HG03159 (cell line): ENCODE results near the gene ZFYVE21.

ENCODE experiments used
- ATAC-seq: cut with Tn5 transposase; IDR thresholded peaks from one replicate; pipeline ENCODE4 v1.9.1; 2021; ENCODE audit warnings: mild to moderate bottlenecking, moderate library complexity; ENCODE audit not compliant: unreplicated experiment

Gene ZFYVE21

DNA sequence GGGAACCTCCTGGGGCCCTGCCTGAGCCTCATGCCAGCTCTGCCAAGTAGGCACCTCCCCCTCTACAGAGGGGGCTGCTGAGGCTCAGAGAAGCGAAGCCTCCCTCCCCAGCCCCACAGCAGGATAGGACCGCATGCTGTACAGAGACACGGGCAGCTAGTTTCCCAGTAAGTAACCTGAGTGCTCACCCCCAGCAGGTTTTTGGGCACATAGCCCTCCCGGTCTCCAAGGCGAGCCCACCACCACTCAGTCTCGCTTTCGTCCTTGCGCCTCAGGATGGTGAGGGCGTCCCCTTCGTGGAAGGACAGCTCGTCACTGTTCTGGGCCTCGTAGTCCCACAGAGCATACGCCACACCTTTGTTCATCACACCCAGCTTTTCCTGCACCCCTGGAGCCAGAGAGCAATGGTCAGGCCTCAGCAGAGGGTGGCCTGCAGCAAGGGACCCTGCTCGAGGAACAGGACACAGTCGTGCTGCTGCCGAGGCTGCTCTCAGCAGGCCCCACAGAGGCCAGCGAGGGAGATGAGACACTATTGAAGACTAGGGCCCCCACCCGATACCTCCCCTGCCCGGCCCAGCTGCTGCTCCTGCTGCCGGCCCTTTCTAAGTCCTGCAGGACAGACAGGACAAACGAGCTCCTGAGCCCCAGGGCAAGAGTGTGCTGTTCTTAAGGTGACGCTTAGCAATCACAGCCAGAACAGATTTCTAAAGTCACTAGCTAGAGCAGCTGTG lies 20.4 kb downstream of the ZFYVE21 start:
- no peak for ATAC-seq

DNA sequence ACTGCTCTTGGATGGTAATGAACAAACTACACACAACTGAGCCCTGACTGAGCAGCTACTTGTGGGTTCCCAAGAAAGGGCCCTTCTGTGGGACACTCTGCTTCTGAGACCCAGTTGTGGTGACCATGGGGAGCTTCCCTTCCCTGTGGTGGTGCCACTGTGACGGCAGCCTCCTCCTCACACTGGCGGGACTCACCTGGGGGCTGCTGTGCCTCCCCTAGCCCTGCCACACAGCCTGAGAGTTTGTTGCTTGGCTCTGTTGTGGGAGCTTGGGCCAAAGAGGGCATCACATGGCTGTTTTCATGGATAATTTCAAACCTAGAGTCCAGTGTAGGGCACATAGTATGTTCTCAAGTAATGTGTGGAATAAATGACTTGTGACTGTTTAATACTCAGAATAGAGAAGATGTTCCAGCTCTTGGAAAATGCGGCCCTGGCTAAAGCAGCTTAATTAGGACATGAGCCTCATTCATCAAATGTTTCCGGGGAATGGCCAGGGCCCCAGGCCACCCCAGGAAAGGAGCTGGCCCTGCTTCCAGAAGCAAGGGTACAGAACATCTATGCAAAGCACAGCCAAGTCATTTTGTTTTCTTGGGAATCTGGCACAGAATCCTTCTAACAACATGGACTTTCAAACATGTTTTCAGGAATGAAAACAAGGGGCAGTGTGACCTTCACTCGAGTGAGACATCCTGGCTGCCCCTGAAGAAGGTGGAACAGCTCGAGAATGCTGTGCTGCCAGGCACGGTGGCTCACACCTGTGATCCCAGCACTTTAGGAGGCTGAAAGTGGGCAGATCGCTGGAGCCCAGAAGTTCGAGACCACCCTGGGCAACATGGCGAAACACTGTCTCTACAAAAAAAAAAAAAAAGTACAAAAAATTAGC lies 21.2 kb downstream of the ZFYVE21 start:
- ATAC-seq = no peak

DNA sequence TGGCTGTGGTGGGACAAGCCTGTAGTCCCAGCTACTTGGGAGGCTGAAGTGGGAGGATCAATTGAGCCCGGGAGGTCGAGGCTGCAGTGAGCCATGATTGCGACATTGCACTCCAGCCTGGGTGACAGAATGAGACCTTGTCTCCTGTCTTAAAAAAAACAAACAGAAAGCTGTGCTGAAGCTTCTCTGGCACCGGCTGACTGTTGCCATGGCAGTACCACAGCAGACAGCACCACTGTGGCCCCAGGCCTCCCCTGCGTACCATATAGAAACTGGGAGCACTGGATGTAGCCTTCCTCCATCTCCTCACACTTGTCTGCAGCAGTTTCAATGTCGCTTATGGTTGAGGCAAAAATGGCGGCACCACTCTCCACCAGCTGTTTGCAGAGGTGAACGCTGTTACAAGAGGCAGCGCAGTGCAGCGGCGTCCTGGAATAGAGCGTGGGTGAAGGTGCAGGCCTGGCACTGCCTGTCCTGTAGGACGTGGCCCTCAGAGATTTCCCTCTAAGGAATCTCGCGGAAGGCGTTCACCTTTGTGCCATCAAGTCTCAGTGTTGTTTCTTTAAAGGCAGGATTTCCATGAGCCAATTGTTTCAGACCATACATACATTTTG lies 21.9 kb downstream of the ZFYVE21 start:
- ATAC-seq = no peak

DNA sequence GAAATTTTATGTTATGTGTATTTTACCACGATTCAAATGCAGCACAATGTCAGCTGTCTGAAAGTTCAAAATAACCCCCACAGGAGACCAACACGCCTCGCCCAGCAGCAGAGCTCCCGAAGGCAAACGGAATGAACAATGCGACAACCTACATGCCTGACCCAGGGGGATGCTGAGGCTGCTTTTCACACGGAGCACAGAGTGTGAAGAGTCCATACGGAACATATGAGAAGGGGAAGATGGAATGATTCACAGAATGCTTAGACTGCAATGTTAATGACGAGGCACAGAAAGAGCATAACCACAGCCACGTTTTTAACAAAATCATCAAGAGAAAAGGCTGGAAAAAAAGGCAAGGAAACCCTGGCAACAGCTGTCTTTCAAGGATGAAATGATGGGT lies 22.6 kb downstream of the ZFYVE21 start:
- ATAC-seq = no peak

DNA sequence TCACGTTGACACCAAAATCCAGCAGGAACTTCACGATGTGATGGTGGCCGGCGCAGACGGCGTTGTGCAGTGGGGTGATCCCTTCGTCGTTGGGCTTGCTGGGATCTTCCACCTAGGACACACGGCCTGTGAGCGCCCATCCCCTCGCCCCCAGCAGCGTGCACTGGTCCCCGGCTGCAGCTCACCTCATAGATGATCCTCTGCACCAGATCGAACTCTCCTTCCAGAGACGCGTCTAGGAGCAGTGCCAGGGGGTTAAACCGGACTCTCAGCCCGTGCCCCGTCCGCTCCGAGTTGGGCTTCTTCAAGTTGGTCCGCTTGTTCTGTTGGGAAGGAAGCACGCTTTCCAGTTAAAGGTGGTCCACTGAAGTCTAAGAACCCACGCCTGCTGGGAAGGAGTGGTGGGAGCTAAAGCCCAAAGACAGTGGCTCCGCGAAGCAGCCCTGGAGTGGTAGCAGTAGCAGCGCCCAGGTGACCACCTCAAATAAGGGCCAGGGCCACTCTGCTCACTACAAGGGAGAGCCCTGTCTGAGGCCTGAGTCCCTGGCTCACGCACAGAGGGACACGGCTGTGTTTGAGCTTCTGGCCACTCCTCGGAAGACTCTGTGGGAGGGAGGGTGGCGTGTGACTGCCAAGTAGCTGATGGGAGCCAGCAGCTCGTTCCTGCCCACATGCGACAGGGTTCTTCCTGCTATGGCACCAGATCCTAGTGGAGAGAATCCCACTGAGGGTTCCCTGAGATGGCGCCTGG lies 23.3 kb downstream of the ZFYVE21 start:
- ATAC-seq = no peak

DNA sequence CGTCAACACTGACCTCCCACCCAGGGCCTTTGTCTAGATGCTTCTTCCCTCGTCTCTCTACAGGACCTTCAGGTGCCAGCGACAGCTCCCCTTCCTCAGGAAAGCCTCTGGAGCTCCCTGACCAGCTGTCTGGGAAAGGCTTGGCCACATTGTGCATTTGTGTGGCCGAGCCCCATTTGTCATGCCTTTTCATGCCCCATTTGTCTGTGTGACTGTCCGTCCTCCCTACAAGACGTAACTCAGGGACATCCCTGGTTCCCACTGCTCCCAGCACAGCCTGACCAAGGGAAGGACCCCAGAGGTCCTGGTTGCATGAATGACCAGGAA lies 23.8 kb downstream of the ZFYVE21 start:
- no peak for ATAC-seq

DNA sequence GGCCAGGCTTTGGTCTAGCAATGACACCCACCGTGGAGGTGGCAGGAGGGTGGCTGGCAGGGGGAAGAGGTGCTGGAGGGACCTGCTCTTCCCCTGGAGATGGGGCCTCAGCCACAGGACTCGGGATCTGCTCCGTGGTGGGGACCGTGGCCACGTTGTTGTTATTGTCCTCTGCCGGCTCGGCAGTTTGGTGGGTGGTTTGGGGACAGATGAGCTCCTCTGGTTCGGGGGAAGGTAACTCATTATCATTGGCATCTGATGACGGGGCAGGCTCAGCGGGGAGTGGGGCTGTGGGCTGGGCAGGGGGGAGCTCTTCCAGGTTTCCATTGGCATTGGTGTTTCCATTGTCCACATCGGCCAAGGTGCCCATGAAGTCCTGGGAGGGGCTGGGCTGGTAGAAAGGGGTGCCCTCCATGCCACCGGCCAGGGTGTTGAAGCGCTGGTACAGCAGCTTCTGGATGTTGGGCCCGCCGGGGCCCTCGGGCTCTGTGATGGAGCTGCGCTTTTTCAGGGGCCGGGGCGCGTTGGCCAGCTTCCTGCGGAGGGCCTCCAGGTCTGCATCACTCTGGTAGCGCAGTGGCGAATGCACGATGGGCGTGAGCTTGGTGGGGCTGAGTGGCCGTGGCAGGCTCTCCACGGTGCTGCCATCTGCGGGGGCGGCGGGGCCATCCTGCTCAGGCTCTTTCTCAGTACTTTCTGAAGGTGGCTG lies 24.3 kb downstream of the ZFYVE21 start:
- no peak for ATAC-seq

DNA sequence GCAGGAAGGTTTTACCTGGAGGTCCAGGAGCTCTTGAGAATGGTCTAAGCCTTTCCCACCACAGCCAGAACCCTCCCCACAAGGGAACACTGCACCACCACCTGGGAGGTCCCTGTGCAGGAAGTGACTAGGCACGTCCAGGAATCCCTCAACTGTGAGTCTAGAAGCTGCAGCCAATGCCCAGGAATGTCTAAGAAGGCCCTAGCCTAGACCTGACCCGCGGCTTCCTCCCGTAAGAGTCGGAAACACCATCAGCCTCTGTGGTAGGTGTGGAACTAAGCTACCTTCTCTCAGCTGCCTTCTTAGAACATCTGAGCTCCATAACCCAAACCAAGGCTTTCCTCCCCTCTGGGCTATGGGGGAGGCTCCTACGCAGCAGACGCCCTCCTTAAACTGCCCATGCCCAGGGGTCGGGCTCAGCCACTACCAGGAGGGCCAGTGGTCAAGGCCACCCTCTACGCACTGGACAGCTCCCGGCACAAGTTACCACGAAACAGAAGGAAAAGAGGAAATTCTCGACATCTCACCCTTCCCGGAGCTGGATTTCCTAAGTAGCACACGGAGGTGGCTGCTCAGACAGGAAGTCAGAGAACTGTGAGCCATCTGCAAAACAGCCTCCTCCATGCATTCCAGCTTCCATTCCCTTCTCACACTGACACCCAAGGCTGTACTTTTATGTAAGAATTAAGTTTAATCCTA lies 25.5 kb downstream of the ZFYVE21 start:
- ATAC-seq = no peak

DNA sequence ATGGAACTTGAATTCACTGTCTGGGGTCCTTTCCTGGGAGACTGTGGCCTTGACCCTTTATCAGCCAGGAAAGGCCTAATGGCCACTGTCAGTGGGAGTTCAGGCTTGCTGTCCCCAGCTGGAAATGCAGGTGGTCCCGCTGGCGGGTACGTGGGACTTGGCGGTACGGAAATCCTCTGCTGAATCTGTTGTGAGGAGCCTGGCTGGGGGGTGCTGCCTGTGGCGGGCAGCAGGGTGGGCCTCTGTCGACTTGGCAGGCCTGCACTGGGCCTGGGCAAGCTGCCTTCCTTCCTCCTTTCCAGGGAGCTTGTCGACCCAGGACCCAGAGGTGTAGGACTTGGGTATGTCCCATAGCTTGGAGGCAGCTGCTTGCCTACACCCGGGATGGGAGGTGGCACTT lies 26.3 kb downstream of the ZFYVE21 start:
- ATAC-seq = no peak

DNA sequence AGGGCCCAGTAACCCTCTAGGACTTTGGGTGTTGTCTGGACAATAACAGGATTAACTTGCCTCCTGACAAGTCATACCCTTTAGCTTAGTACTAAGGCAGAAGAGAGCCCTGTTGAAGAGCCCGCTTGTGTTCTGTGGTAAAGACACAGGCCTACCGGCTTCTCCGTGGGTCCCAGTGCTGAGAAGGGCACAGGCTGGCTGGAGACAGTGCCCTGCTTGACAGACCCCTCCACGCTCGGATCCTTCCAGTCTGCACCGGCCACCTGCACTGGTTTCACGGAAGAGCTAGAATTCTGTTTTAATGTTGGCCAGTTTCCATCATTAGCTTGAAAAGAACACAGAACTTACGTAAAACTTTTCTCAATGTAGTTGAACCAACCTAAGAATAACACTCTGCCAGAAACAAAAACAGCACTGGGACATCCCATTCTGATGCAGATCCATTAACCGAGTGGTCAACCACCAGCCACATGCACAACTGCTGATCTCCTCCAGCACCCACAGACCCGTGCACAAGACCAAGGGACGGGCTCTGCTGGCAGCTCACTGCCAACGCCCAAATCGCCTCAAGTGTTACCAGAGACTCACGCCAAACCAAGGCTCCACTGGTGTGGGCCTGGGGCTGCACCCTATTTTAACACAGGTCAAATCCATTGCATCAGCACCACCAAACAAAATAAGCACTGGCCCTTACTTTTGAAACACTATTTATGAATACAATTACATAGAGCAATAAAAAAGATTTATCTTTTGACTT lies 27.1 kb downstream of the ZFYVE21 start:
- no peak for ATAC-seq

DNA sequence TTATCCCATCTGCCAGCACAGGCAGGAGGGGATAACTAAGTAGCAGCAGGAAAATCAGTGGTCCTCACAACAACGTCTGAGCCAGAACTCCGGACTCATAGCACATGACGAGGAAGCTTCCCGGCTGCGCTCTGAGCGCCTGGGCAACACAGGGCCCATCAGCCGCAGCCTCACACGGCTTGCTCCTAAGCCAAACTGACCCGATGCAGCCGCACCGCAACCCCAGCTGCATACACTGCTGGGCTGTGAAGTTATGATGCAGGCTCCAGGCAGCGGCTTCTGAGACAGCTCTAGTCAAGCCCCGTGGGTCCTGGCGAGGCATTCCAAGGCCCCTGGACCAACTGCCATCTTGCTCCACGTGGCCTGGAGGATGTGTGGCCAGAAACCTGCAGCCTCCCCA lies 28.1 kb downstream of the ZFYVE21 start:
- no peak for ATAC-seq

DNA sequence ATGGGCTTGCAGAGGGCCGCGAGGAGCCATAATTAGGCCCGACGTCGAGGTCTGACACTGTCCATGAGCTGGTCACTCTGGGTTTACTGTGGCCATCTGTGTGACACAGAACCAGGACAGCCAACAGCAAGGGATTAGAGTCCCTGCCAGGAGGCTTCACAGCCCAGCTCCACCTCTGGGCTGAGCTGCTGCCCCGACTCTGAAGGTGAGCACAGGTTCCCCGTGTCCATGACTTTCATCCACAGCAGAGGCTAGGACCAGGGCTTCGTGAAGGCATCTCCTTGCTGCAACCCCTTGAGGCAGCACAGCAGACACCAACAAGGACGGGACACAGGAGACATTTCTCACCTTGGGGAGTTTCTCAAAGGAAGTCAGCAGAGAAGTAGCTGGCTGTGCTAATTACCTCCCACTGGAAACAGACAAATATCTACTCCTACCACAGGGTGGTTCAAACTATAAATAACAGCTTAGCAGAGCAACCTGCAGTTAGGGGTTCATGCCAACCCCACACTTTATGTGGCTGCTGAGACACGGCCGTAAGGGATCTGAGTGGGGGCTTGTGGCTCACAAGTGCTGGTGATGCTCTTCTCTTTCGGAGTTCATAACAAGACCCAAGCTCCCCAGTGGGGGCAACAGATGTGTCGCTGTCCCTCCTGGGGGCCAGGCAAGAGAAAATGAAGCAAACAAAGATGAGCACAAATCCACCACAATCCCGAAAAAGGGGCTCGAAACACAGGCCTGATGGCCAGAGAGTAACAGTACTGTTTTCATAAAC lies 29.2 kb downstream of the ZFYVE21 start:
- no peak for ATAC-seq

DNA sequence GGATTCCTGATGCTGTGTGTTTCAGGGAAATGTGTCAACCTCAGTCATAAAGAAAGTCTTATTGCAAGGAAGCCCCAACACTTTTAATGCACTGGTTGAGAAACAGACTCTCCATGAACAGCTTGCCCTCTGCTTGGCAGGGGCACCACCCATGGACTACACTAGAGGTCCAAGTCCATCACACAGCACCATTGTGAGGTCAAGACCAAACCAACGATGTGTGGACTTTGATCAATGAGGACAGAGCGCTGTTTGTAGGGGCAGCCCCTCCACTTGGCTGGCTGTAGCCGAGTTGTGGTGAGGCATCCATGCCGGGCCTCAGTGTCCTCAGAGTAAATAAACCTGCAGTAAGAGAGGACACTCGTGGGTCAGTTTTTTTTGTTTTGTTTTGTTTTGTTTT lies 29.8 kb downstream of the ZFYVE21 start:
- no peak for ATAC-seq

DNA sequence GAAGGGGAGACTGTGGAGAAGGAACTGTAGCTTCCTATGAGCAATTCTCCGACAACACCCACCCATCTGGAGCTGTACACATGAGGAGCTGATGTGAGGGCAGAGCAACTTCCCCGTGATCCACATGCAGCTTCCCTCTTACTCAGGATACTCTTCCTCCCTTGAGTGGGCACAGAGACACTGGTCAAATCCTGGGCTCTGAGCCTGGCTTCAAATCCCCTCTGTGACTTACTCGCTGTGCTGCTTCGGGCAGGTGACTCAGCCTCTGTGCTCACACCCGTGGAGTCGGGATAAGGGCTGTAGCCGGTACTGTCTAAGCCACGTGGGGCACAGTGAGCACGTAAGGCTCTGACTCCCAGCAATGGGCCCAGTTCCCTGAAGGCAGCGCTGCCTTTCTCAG lies 31.1 kb downstream of the ZFYVE21 start:
- ATAC-seq = no peak

DNA sequence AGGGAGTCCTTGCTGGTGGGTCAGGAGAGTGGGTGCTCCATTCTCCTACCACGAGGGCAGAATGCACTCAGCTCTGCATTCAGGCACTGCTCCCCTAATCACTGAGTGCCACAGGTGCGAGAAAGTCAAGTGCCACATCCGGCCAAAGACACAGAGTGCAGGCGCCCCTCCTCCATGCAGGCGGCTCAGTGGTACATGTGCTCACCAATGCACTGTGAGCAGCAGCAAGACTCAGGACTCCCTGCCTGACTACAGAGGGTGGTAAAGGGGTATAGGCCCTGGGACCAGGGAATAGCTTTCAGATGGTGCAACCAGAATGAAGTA lies 32.9 kb downstream of the ZFYVE21 start:
- ATAC-seq = no peak

DNA sequence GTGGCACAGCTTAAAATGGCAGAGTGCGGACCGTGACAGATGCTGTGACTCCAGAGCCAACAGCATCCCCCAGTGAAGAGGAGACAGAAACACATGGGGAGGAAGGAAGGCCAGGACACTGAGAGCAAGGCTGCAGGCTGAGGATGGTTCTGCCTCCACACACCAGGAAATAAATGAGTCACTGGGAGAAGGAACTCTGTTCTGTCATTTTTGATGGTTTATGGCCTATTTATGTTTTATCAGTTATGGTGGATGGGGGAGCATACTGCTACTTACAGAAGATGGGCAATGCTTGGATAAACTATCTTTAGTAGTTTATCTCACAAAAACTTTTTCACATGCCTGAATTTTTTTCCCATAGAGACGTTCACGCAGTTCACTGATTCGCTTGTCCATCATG lies 33.8 kb downstream of the ZFYVE21 start:
- no peak for ATAC-seq

DNA sequence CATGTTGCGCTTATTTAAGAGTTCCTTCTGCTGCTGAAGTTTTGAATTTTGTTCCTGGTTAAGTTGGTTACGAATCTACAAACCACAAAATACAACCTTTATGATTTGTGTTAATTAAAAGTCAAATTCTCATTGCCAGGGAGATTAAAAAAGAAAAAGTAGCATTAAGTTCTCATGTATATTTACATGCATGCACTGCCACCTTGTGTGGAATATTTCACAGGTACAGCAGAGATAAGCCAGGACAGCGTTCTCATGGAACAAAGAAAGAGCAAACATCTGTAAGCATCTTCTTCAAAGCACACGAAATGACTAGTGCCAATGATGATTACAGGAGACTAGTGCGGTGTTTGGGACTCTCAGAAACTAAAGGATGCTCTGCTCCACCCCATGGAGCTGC lies 34.2 kb downstream of the ZFYVE21 start:
- no peak for ATAC-seq

DNA sequence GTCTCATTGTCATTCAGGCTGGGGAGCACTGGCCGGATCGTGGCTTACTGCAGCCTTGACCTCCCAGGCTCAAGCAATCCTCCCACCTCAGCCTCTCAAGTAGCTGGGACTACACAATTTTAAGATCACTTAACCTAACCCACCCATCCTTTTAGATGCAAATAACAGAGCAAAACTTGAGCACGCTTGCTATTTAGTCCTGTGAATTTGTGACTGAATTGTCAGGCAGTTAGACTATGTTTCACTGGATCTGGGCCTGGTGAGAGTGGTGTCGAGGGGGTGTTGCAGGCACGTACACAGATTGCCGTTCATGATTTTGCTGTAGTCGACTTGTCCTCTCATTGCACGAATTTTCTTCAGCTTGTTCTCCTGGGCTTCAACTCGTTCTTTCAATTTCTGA lies 38.2 kb downstream of the ZFYVE21 start:
- ATAC-seq = no peak

DNA sequence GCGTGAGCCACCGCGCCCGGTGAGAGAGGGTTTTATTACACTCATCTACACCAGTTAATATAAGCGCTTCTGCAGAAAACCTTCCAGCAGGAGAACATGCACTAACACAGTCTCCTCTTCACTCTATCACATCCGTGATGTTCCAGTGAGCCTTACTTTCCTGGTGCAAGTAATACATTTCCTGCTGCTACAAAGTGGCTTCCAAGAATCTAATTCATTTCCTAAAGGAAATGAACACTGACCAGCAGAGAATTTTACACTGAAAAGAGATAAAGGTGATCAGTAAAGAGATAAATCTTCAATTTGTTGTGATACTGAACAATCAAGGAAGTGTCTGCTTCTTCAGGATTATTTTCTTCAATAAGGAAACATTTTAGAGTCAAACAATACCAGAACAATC lies 39.5 kb downstream of the ZFYVE21 start:
- no peak for ATAC-seq
